Measurements from ENCODE around the gene CHST4. TPM values are rescaled to one million over a fixed set of nuclear protein-coding genes. Genes with fewer than 3 reads are reported as not detected.
A peak's percentile ranks its signal among the peaks of the same experiment; 100 is the strongest.
"Not testable (repeated sequence)": the region's sequence is repeated elsewhere in the genome, so short reads cannot be mapped to it uniquely, and the experiment has no call there.

CHST4 gene
- total RNA-seq, 1 experiment from 2014 or later, result 9.9 TPM

GRCh38 chr16:71576971-71577370, 50.7 kb downstream of the CHST4 start, which contains the start of gene TAT:
Gene TAT (minus strand): TSS chr16:71577092. CDS start chr16:71576415, 677 bp downstream.
- H3K4me3 Mint-ChIP-seq, result no peak within 1 kb of the TSS
- ChIA-PET POLR2A (no interaction called here), CTCF (interaction anchor here (0.8 to 1.9 kb wide), 4 partner anchors 12 to 395 kb away, joined by 3 to 20 read pairs (median 6); no protein-coding TSS in a partner anchor)
- no peak within 1 kb of the TSS for H3K27ac Mint-ChIP-seq
- ATAC-seq, result peak; percentile 59
- DNase-seq (ENCODE audit: low spot score), result no peak
- no peaks in the 10 kb centered on the region for H3K36me3 Mint-ChIP-seq
- H3K27me3 Mint-ChIP-seq (ENCODE audit: low read depth), result peaks cover 30% of the 10 kb centered on the region
- no peaks in the 10 kb centered on the region for H3K9me3 Mint-ChIP-seq
- H3K4me1 Mint-ChIP-seq, result no peaks in the 10 kb centered on the region
- TF ChIP-seq NFATC4 (CRISPR knock-in tag; IDR thresholded peaks at IDR 0.05) (no peak), ZNF425 (CRISPR knock-in tag; conservative IDR thresholded peaks at IDR 0.05) (no peak), PRRX2 (CRISPR knock-in tag; IDR thresholded peaks at IDR 0.05) (no peak), ZNF121 (CRISPR knock-in tag; IDR thresholded peaks at IDR 0.05) (no peak), RORB (CRISPR knock-in tag; IDR thresholded peaks at IDR 0.05) (no peak), CDX4 (CRISPR knock-in tag; IDR thresholded peaks at IDR 0.05; ENCODE audit: borderline replicate concordance) (no peak), SOX15 (CRISPR knock-in tag; IDR thresholded peaks at IDR 0.05) (no peak), NFE2L1 (CRISPR knock-in tag; IDR thresholded peaks at IDR 0.05) (no peak), USF1 (CRISPR knock-in tag; IDR thresholded peaks at IDR 0.05) (no peak), ESRRA (CRISPR knock-in tag; IDR thresholded peaks at IDR 0.05; ENCODE audit: borderline replicate concordance) (no peak)

- CTCF ChIA-PET, result interaction anchor here (0.9 kb wide), 1 partner anchor 29 kb away, joined by 4 read pairs; no protein-coding TSS in a partner anchor
- not testable (repeated sequence) for H3K4me3 Mint-ChIP-seq
- peaks cover 25% of the 10 kb centered on the region for H3K27me3 Mint-ChIP-seq (ENCODE audit: low read depth)
Observed at GRCh38 chr16:71582553-71582848, 56.3 kb downstream of the CHST4 start.

GRCh38 chr16:71584543-71585317, 58.5 kb downstream of the CHST4 start:
- H3K27ac Mint-ChIP-seq, result no peak overlapping the region
- TF ChIP-seq ESRRA (CRISPR knock-in tag; IDR thresholded peaks at IDR 0.05; ENCODE audit: borderline replicate concordance) (no peak), CREM (CRISPR knock-in tag; IDR thresholded peaks at IDR 0.05) (no peak), PRDM15 (CRISPR knock-in tag; IDR thresholded peaks at IDR 0.05) (no peak), RORB (CRISPR knock-in tag; IDR thresholded peaks at IDR 0.05) (no peak), STAT6 (CRISPR knock-in tag; conservative IDR thresholded peaks at IDR 0.05; ENCODE audit: low read depth) (no peak), GTF2I (CRISPR knock-in tag; conservative IDR thresholded peaks at IDR 0.05) (no peak), NFYB (CRISPR knock-in tag; conservative IDR thresholded peaks at IDR 0.05; ENCODE audit: low read depth) (no peak), ZMAT4 (CRISPR knock-in tag; IDR thresholded peaks at IDR 0.05) (no peak), PREB (CRISPR knock-in tag; IDR thresholded peaks at IDR 0.05; ENCODE audit: borderline replicate concordance) (no peak)

More at GRCh38 chr16:71582553-71582848, 56.3 kb downstream of the CHST4 start:
- H3K9me3 Mint-ChIP-seq; DNase-seq (ENCODE audit: low spot score); H3K4me1 Mint-ChIP-seq; H3K27ac Mint-ChIP-seq; ATAC-seq; POLR2A ChIA-PET; H3K36me3 Mint-ChIP-seq: not testable (repeated sequence)

More at GRCh38 chr16:71584543-71585317, 58.5 kb downstream of the CHST4 start:
- ATAC-seq, result no peak
- CTCF ChIA-PET, result interaction anchor here (2.9 kb wide), 1 partner anchor 27 kb away, joined by 16 read pairs; no protein-coding TSS in a partner anchor
- DNase-seq (ENCODE audit: low spot score), result no peak
- POLR2A ChIA-PET, result no interaction called here
- Mint-ChIP-seq H3K27me3 (ENCODE audit: low read depth) (peaks cover 30% of the 10 kb centered on the region), H3K36me3 (no peaks in the 10 kb centered on the region), H3K9me3 (peaks cover 14% of the 10 kb centered on the region), H3K4me1 (no peaks in the 10 kb centered on the region), H3K4me3 (no peak overlapping the region)

Measured in WTC11 (cell line).